ENCODE results near the gene ART5.

DNA sequence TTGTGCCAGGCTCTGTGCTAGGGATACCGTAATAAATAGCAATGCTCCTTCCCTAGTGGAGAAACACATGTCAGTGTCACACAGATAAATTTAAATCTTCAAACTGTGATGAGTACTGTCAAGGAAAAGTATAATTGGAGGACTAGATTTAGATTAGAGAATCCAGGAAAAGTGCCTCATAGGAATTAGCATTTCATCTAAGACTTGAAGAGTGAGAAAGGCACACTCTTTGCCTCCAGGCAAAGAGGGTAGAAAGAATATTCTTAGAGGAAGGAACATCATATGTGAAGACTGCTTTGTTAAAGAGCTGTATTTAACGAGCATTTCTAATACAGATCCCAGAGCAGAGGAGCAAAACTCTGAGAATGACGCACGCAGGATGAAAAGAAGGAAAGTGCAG, 30.9 kb downstream of the ART5 start:
- TF ChIP-seq, protein P1, sequence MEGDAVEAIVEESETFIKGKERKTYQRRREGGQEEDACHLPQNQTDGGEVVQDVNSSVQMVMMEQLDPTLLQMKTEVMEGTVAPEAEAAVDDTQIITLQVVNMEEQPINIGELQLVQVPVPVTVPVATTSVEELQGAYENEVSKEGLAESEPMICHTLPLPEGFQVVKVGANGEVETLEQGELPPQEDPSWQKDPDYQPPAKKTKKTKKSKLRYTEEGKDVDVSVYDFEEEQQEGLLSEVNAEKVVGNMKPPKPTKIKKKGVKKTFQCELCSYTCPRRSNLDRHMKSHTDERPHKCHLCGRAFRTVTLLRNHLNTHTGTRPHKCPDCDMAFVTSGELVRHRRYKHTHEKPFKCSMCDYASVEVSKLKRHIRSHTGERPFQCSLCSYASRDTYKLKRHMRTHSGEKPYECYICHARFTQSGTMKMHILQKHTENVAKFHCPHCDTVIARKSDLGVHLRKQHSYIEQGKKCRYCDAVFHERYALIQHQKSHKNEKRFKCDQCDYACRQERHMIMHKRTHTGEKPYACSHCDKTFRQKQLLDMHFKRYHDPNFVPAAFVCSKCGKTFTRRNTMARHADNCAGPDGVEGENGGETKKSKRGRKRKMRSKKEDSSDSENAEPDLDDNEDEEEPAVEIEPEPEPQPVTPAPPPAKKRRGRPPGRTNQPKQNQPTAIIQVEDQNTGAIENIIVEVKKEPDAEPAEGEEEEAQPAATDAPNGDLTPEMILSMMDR (conservative IDR thresholded peaks at IDR 0.05): no peak
- TF ChIP-seq EZH2 (IDR thresholded peaks at IDR 0.05; ENCODE audit: low read depth): no peak

Measured in PC-9 (cell line).